ENCODE measurements around the gene PLD5. TPM values are rescaled to one million over a fixed set of nuclear protein-coding genes. Genes with fewer than 3 reads are reported as not detected.
"Not testable (repeated sequence)": the region's sequence is repeated elsewhere in the genome, so short reads cannot be mapped to it uniquely, and the experiment has no call there.

The PLD5 gene
- total RNA-seq, 1 experiment from 2014 or later = not detected

GRCh38 chr1:242212961-242213360 is 311.5 kb downstream of the PLD5 start:
- H4K20me1 ChIP-seq (ENCODE audit: low read length); H3K27ac ChIP-seq (ENCODE audit: low read length); CTCF ChIA-PET; BruUV-seq (replicated peaks); H3K79me2 ChIP-seq (ENCODE audit: low read length); H2AFZ ChIP-seq (ENCODE audit: low read length); H3K9ac ChIP-seq (ENCODE audit: low read length); H3F3A ChIP-seq (ENCODE audit: low read length, unreplicated experiment); ATAC-seq; intact Hi-C loops (cut with micrococcal nuclease); H3K9me3 ChIP-seq (ENCODE audit: low read length); H3K4me3 ChIP-seq (ENCODE audit: low read length); POLR2A ChIA-PET (ENCODE audit: unreplicated experiment); H3K27me3 ChIP-seq (ENCODE audit: low read length); H3K4me1 ChIP-seq (ENCODE audit: insufficient read depth, low read length); H3K4me2 ChIP-seq (ENCODE audit: low read length); DNase-seq; H3K9me2 ChIP-seq (replicated peaks; ENCODE audit: low read length); H3K36me3 ChIP-seq (ENCODE audit: low read depth, low read length): not testable (repeated sequence)

DNA sequence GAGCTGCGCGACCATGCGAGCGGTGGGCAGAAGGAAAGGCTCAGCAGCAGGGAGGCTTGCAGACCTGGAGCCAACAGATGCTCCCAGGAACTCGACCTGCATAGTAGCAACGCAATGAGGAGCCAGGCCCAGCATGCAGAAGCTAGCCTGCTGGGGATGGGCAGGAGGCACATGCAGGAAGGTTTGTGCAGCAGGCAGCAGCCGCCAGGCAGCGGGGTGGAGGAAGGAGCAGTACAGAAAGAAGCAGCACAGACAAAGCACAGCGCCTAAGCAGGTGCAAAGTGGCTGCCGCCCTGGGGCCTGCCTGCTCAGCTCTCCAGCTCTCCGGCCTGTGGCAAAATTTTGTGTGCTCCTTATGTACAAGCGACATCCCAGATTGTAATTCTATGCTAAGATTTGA is 312.1 kb downstream of the PLD5 start:
- Histone ChIP-seq H3K9ac (ENCODE audit: low read length) (no peak overlapping the region), H4K20me1 (ENCODE audit: low read length) (no peaks in the 10 kb centered on the region), H3K4me3 (ENCODE audit: low read length) (no peak overlapping the region), H2AFZ (ENCODE audit: low read length) (no peak overlapping the region), H3K4me1 (ENCODE audit: insufficient read depth, low read length) (no peaks in the 10 kb centered on the region), H3K9me2 (replicated peaks; ENCODE audit: low read length) (no peaks in the 10 kb centered on the region), H3K27me3 (ENCODE audit: low read length) (no peaks in the 10 kb centered on the region), H3K27ac (ENCODE audit: low read length) (no peak overlapping the region), H3K79me2 (ENCODE audit: low read length) (no peaks in the 10 kb centered on the region), H3K4me2 (ENCODE audit: low read length) (no peak overlapping the region), H3K9me3 (ENCODE audit: low read length) (peaks cover 7% of the 10 kb centered on the region), H3K36me3 (ENCODE audit: low read depth, low read length) (peaks cover 3% of the 10 kb centered on the region; the same call in 1 of the 2 replicates), H3F3A (ENCODE audit: low read length, unreplicated experiment) (no peaks in the 10 kb centered on the region)
- POLR2A ChIA-PET (ENCODE audit: unreplicated experiment) = no interaction called here
- intact Hi-C loops (cut with micrococcal nuclease) = no loop called here
- ATAC-seq = no peak
- DNase-seq = no peak
- TF ChIP-seq EZH2 (IDR thresholded peaks at IDR 0.05; ENCODE audit: low read length, unreplicated experiment) (no peak), EZH2phosphoT487 (IDR thresholded peaks at IDR 0.05; ENCODE audit: borderline replicate concordance, low read length) (no peak)
- TF ChIP-seq, protein P1, sequence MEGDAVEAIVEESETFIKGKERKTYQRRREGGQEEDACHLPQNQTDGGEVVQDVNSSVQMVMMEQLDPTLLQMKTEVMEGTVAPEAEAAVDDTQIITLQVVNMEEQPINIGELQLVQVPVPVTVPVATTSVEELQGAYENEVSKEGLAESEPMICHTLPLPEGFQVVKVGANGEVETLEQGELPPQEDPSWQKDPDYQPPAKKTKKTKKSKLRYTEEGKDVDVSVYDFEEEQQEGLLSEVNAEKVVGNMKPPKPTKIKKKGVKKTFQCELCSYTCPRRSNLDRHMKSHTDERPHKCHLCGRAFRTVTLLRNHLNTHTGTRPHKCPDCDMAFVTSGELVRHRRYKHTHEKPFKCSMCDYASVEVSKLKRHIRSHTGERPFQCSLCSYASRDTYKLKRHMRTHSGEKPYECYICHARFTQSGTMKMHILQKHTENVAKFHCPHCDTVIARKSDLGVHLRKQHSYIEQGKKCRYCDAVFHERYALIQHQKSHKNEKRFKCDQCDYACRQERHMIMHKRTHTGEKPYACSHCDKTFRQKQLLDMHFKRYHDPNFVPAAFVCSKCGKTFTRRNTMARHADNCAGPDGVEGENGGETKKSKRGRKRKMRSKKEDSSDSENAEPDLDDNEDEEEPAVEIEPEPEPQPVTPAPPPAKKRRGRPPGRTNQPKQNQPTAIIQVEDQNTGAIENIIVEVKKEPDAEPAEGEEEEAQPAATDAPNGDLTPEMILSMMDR (conservative IDR thresholded peaks at IDR 0.05; ENCODE audit: low read depth, low read length) = no peak
- CTCF ChIA-PET = no interaction called here
- no TSS peak for BruUV-seq (replicated peaks)

- ATAC-seq (no peak), DNase-seq (no peak)
- Histone ChIP-seq H3K36me3 (ENCODE audit: low read depth, low read length) (peaks cover 1% of the 10 kb centered on the region; the same call in 1 of the 2 replicates), H3F3A (ENCODE audit: low read length, unreplicated experiment) (no peaks in the 10 kb centered on the region), H3K9me2 (replicated peaks; ENCODE audit: low read length) (no peaks in the 10 kb centered on the region), H3K79me2 (ENCODE audit: low read length) (no peaks in the 10 kb centered on the region), H3K9ac (ENCODE audit: low read length) (no peak overlapping the region), H3K4me2 (ENCODE audit: low read length) (no peak overlapping the region), H3K9me3 (ENCODE audit: low read length) (peaks cover 2% of the 10 kb centered on the region), H3K27me3 (ENCODE audit: low read length) (no peaks in the 10 kb centered on the region), H3K4me3 (ENCODE audit: low read length) (no peak overlapping the region), H3K27ac (ENCODE audit: low read length) (no peak overlapping the region), H2AFZ (ENCODE audit: low read length) (no peak overlapping the region), H4K20me1 (ENCODE audit: low read length) (no peaks in the 10 kb centered on the region), H3K4me1 (ENCODE audit: insufficient read depth, low read length) (peaks cover 4% of the 10 kb centered on the region; the same call in 1 of the 2 replicates)
- ChIA-PET POLR2A (ENCODE audit: unreplicated experiment) (interaction anchor here (0.7 kb wide), 1 partner anchor 34 kb away, joined by 4 read pairs; no protein-coding TSS in a partner anchor), CTCF (no interaction called here)
- intact Hi-C loops (cut with micrococcal nuclease) = no loop called here
- BruUV-seq (replicated peaks) = no TSS peak
- TF ChIP-seq EZH2 (IDR thresholded peaks at IDR 0.05; ENCODE audit: low read length, unreplicated experiment) = no peak
- TF ChIP-seq, protein P1 (conservative IDR thresholded peaks at IDR 0.05; ENCODE audit: low read depth, low read length) = no peak
- no peak for TF ChIP-seq EZH2phosphoT487 (IDR thresholded peaks at IDR 0.05; ENCODE audit: borderline replicate concordance, low read length)
Measured at GRCh38 chr1:242211254-242212022, 313.1 kb downstream of the PLD5 start.

DNA sequence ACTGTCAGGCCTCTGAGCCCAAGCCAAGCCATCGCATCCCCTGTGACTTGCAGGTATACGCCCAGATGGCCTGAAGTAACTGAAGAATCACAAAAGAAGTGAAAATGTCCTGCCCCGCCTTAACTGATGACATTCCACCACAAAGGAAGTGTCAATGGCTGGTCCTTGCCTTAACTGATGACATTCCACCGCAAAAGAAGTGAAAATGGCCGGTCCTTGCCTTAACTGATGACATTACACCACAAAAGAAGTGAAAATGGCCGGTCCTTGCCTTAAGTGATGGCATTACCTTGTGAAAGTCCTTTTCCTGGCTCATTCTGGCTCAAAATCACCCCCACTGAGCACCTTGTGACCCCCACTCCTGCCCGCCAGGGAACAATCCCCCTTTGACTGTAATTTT is 314.2 kb downstream of the PLD5 start:
- not testable (repeated sequence) for H3K27me3 ChIP-seq (ENCODE audit: low read length)

More for the DNA sequence above, 314.2 kb downstream of the PLD5 start:
- CTCF ChIA-PET; H4K20me1 ChIP-seq (ENCODE audit: low read length); H3K79me2 ChIP-seq (ENCODE audit: low read length); H3K9me2 ChIP-seq (replicated peaks; ENCODE audit: low read length); H3K4me3 ChIP-seq (ENCODE audit: low read length); DNase-seq; BruUV-seq (replicated peaks); H3K27ac ChIP-seq (ENCODE audit: low read length); H3K36me3 ChIP-seq (ENCODE audit: low read depth, low read length); H2AFZ ChIP-seq (ENCODE audit: low read length); H3K9ac ChIP-seq (ENCODE audit: low read length); H3K4me1 ChIP-seq (ENCODE audit: insufficient read depth, low read length); H3K9me3 ChIP-seq (ENCODE audit: low read length); H3K4me2 ChIP-seq (ENCODE audit: low read length); intact Hi-C loops (cut with micrococcal nuclease); ATAC-seq; POLR2A ChIA-PET (ENCODE audit: unreplicated experiment); H3F3A ChIP-seq (ENCODE audit: low read length, unreplicated experiment): not testable (repeated sequence)

Data from PC-3 (cell line).